ENCODE results near the gene DCBLD1. TPM values are rescaled to one million over a fixed set of nuclear protein-coding genes. Genes with fewer than 3 reads are reported as not detected.

The DCBLD1 gene
- total RNA-seq, 1 experiment from 2014 or later = 11.2 TPM

DNA sequence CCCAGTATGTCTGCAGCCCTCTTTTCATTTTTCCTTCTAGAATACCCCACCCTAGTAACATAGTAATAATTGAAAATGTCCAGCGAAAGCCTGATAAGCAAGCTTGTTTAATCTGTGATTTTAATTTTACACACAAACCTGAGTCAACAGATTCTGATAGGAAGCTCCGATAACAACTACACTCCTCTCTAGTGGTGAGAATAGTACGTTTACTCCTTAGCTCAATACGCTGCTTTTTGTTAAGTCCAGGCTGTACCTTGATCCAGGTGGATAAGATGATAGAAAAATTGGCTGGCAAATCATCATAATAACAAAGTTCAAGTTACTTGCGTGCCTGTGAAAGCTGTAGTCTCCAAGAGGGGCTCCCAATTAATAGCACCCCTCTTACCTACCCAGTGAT, 25.5 kb upstream of the DCBLD1 start:
- POLR2A ChIA-PET = no interaction called here
- H3K27ac Mint-ChIP-seq = no peak overlapping the region
- DNase-seq (ENCODE audit: low spot score) (no peak), ATAC-seq (no peak)
- H3K27me3 Mint-ChIP-seq (ENCODE audit: low read depth) = no peaks in the 10 kb centered on the region
- TF ChIP-seq ZNF121 (CRISPR knock-in tag; IDR thresholded peaks at IDR 0.05) (no peak), FOXK1 (CRISPR knock-in tag; IDR thresholded peaks at IDR 0.05) (no peak), SMAD4 (CRISPR knock-in tag; IDR thresholded peaks at IDR 0.05) (no peak), MYBL2 (CRISPR knock-in tag; IDR thresholded peaks at IDR 0.05) (no peak), TP53 (CRISPR knock-in tag; IDR thresholded peaks at IDR 0.05) (no peak), ZNF671 (CRISPR knock-in tag; IDR thresholded peaks at IDR 0.05) (no peak), JAZF1 (CRISPR knock-in tag; IDR thresholded peaks at IDR 0.05) (no peak)
- TF ChIP-seq, protein P1, sequence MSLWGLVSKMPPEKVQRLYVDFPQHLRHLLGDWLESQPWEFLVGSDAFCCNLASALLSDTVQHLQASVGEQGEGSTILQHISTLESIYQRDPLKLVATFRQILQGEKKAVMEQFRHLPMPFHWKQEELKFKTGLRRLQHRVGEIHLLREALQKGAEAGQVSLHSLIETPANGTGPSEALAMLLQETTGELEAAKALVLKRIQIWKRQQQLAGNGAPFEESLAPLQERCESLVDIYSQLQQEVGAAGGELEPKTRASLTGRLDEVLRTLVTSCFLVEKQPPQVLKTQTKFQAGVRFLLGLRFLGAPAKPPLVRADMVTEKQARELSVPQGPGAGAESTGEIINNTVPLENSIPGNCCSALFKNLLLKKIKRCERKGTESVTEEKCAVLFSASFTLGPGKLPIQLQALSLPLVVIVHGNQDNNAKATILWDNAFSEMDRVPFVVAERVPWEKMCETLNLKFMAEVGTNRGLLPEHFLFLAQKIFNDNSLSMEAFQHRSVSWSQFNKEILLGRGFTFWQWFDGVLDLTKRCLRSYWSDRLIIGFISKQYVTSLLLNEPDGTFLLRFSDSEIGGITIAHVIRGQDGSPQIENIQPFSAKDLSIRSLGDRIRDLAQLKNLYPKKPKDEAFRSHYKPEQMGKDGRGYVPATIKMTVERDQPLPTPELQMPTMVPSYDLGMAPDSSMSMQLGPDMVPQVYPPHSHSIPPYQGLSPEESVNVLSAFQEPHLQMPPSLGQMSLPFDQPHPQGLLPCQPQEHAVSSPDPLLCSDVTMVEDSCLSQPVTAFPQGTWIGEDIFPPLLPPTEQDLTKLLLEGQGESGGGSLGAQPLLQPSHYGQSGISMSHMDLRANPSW (CRISPR knock-in tag; conservative IDR thresholded peaks at IDR 0.05; ENCODE audit: low read depth) = no peak
- TF ChIP-seq, protein P2, sequence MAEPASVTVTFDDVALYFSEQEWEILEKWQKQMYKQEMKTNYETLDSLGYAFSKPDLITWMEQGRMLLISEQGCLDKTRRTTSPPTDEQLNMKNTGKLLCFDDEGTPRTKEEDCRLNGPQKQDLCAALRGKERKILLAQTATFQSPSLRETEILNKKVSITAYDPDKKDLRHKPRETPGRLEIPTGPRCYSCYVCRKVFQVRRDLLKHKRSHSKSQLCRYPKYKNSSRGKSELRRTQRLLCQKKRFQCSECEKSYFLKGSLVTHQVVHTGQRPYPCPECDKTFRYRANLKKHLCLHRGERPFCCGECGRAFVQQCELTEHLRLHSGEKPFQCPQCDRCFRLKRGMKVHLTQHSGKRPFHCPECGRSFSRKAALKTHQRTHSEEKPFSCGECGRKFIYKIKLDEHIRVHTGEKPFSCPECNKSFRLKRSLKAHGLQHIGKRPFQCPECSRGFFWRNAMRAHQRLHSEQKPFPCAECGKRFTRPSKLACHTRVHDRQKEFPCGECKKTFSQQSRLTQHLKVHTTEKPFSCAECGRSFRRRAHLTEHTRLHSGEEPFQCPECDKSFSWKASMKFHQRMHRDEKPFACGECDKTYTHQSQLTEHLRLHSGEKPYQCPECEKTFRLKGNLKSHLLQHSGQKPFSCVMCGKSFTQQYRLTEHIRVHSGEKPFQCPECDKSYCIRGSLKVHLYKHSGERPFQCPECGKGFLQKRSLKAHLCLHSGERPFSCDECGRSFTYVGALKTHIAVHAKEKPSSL (CRISPR knock-in tag; conservative IDR thresholded peaks at IDR 0.05) = no peak
- TF ChIP-seq, protein P3, sequence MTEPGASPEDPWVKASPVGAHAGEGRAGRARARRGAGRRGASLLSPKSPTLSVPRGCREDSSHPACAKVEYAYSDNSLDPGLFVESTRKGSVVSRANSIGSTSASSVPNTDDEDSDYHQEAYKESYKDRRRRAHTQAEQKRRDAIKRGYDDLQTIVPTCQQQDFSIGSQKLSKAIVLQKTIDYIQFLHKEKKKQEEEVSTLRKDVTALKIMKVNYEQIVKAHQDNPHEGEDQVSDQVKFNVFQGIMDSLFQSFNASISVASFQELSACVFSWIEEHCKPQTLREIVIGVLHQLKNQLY (CRISPR knock-in tag; IDR thresholded peaks at IDR 0.05) = no peak
- TF ChIP-seq, protein P4, sequence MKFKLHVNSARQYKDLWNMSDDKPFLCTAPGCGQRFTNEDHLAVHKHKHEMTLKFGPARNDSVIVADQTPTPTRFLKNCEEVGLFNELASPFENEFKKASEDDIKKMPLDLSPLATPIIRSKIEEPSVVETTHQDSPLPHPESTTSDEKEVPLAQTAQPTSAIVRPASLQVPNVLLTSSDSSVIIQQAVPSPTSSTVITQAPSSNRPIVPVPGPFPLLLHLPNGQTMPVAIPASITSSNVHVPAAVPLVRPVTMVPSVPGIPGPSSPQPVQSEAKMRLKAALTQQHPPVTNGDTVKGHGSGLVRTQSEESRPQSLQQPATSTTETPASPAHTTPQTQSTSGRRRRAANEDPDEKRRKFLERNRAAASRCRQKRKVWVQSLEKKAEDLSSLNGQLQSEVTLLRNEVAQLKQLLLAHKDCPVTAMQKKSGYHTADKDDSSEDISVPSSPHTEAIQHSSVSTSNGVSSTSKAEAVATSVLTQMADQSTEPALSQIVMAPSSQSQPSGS (CRISPR knock-in tag; IDR thresholded peaks at IDR 0.05; ENCODE audit: borderline replicate concordance, low read depth) = no peak
- TF ChIP-seq, protein P5, sequence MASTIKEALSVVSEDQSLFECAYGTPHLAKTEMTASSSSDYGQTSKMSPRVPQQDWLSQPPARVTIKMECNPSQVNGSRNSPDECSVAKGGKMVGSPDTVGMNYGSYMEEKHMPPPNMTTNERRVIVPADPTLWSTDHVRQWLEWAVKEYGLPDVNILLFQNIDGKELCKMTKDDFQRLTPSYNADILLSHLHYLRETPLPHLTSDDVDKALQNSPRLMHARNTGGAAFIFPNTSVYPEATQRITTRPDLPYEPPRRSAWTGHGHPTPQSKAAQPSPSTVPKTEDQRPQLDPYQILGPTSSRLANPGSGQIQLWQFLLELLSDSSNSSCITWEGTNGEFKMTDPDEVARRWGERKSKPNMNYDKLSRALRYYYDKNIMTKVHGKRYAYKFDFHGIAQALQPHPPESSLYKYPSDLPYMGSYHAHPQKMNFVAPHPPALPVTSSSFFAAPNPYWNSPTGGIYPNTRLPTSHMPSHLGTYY (CRISPR knock-in tag; IDR thresholded peaks at IDR 0.05) = no peak
- H3K4me1 Mint-ChIP-seq = no peaks in the 10 kb centered on the region
- CTCF ChIA-PET = no interaction called here
- no peaks in the 10 kb centered on the region for H3K36me3 Mint-ChIP-seq
- H3K9me3 Mint-ChIP-seq = no peaks in the 10 kb centered on the region
- no peak overlapping the region for H3K4me3 Mint-ChIP-seq

DNA sequence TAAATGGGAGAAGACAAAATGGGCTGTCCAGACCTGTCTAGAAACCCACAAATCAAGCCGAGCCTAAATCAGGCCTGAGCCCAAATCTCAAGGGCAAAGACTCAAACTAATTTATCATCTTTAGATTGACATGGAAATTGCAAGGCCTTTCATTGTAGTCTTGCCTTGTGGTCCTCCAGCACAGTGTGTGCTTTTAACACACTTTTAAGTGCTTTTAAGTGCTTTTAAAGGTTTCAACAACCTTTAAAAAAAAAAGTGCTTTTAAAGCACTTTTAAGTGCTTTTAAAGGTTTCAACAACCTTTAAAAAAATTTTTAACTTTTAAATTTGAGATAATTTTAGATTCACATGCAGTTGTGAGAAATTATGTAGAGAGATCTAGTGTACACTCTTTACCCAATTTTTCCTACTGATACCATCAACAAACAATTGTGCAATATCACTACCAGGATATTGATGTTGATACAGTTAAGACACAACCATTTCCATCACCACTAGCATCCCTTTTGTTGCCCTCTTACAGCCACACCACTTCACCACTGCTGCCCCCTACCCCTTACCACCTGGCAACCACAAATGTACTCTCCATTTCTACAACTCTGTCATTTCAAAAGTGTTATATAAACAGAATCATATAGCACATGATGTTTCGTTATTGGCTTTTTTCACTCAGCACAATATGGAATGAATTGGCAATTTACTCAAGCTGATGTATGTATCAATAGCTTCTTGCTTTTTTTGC, 23.1 kb upstream of the DCBLD1 start:
- ChIA-PET POLR2A (no interaction called here), CTCF (no interaction called here)
- H3K27me3 Mint-ChIP-seq (ENCODE audit: low read depth) = no peaks in the 10 kb centered on the region

More for the DNA sequence above, 23.1 kb upstream of the DCBLD1 start:
- Mint-ChIP-seq H3K27ac (no peak overlapping the region), H3K9me3 (no peaks in the 10 kb centered on the region), H3K4me1 (no peaks in the 10 kb centered on the region), H3K4me3 (no peak overlapping the region), H3K36me3 (no peaks in the 10 kb centered on the region)
- DNase-seq (ENCODE audit: low spot score) (no peak), ATAC-seq (no peak; the same call in 1 of the 2 replicates)
- TF ChIP-seq, protein P5 (CRISPR knock-in tag; IDR thresholded peaks at IDR 0.05) = no peak
- no peak for TF ChIP-seq EMX1 (CRISPR knock-in tag; IDR thresholded peaks at IDR 0.05)
- TF ChIP-seq, protein P6, sequence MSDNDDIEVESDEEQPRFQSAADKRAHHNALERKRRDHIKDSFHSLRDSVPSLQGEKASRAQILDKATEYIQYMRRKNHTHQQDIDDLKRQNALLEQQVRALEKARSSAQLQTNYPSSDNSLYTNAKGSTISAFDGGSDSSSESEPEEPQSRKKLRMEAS (CRISPR knock-in tag; IDR thresholded peaks at IDR 0.05) = no peak
- no peak for TF ChIP-seq NFATC4 (CRISPR knock-in tag; IDR thresholded peaks at IDR 0.05)
- TF ChIP-seq, protein P7, sequence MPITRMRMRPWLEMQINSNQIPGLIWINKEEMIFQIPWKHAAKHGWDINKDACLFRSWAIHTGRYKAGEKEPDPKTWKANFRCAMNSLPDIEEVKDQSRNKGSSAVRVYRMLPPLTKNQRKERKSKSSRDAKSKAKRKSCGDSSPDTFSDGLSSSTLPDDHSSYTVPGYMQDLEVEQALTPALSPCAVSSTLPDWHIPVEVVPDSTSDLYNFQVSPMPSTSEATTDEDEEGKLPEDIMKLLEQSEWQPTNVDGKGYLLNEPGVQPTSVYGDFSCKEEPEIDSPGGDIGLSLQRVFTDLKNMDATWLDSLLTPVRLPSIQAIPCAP (CRISPR knock-in tag; IDR thresholded peaks at IDR 0.05) = no peak
- no peak for TF ChIP-seq TEAD4 (CRISPR knock-in tag; IDR thresholded peaks at IDR 0.05)
- no peak for TF ChIP-seq SMAD3 (CRISPR knock-in tag; IDR thresholded peaks at IDR 0.05; ENCODE audit: borderline replicate concordance)
- TF ChIP-seq TCF7 (CRISPR knock-in tag; IDR thresholded peaks at IDR 0.05; ENCODE audit: low read depth) = no peak
- no peak for TF ChIP-seq SOX15 (CRISPR knock-in tag; IDR thresholded peaks at IDR 0.05)
